Choroid plexus epithelial cell (primary cell): ENCODE results near the gene TBCD.

Source experiments
- DNase-seq: peaks from one replicate; pipeline ENCODE4 v3.0.0-alpha.2; 2010; ENCODE audit warnings: low read depth
- H3K4me3 ChIP-seq: 2 replicates; pipeline ENCODE4 v1.5.1; 2011; ENCODE audit warnings: low read depth, mild to moderate bottlenecking, control low read depth, low read length, moderate library complexity
- CTCF ChIP-seq: conservative IDR thresholded peaks from 2 replicates; pipeline ENCODE4 v1.5.1; 2011; ENCODE audit warnings: low read depth, mild to moderate bottlenecking, control low read depth, inconsistent platforms, low read length, moderate library complexity

The TBCD gene

GRCh38 chr17:82889496-82890338, 137.9 kb downstream of the TBCD start:
- DNase-seq = no peak
- H3K4me3 ChIP-seq = no peak overlapping the region
- TF ChIP-seq CTCF = no peak

- H3K4me3 ChIP-seq = no peak overlapping the region
- DNase-seq = no peak
- no peak for TF ChIP-seq CTCF
Observed at GRCh38 chr17:82890339-82890730, 138.5 kb downstream of the TBCD start.

GRCh38 chr17:82890926-82891678, 139.2 kb downstream of the TBCD start:
- no peak overlapping the region for H3K4me3 ChIP-seq
- DNase-seq = no peak
- no peak for TF ChIP-seq CTCF

GRCh38 chr17:82891911-82892310, 140.0 kb downstream of the TBCD start:
- DNase-seq = no peak
- TF ChIP-seq CTCF = no peak
- no peak overlapping the region for H3K4me3 ChIP-seq

GRCh38 chr17:82892899-82893565, 141.2 kb downstream of the TBCD start:
- TF ChIP-seq CTCF = no peak
- no peak overlapping the region for H3K4me3 ChIP-seq
- DNase-seq = peak; percentile 20

GRCh38 chr17:82893779-82894178, 141.9 kb downstream of the TBCD start:
- no peak for TF ChIP-seq CTCF
- DNase-seq = peak; percentile 26
- no peak overlapping the region for H3K4me3 ChIP-seq
